A549 (cell line): ENCODE measurements around the gene MAML2.

ENCODE experiments used
- PHF8 ChIP-seq: fragments of 200-600 bp; sonication (generic); IDR thresholded peaks from 2 replicates; pipeline ENCODE4 v1.6.1; 2016; ENCODE audit warnings: low read depth, mild to moderate bottlenecking, antibody characterized with exemption, moderate library complexity, borderline replicate concordance
- RAD21 ChIP-seq, 2 experiments: fragments of >200 bp in 1 of 2; sonication (Bioruptor Twin) in 1 of 2; formaldehyde crosslinking in 1 of 2; IDR thresholded peaks in 1 of 2; conservative IDR thresholded peaks in 1 of 2; 2 replicates in 1 of 2; 3 replicates in 1 of 2; pipeline ENCODE4 v1.6.1; 2012 to 2018; ENCODE audit warnings: inconsistent platforms in 1 of 2
- SREBF2 ChIP-seq: fragments of 450-650 bp; IDR thresholded peaks from 2 replicates; pipeline ENCODE4 v1.6.1; 2014; ENCODE audit warnings: mild to moderate bottlenecking, moderate library complexity
- ZC3H11A ChIP-seq: fragments of 450-650 bp; IDR thresholded peaks from 2 replicates; pipeline ENCODE4 v1.6.1; 2014; ENCODE audit warnings: antibody characterized with exemption, mild to moderate bottlenecking
- TF ChIP-seq, protein P1 (sequence below): fragments of >200 bp; sonication (Bioruptor Twin); formaldehyde crosslinking; IDR thresholded peaks from 3 replicates; pipeline ENCODE4 v1.5.1; 2016
- TF ChIP-seq, protein P2 (sequence below): fragments of >200 bp; sonication (Bioruptor Twin); formaldehyde crosslinking; IDR thresholded peaks from 3 replicates; pipeline ENCODE4 v1.6.1; 2016

DNA sequence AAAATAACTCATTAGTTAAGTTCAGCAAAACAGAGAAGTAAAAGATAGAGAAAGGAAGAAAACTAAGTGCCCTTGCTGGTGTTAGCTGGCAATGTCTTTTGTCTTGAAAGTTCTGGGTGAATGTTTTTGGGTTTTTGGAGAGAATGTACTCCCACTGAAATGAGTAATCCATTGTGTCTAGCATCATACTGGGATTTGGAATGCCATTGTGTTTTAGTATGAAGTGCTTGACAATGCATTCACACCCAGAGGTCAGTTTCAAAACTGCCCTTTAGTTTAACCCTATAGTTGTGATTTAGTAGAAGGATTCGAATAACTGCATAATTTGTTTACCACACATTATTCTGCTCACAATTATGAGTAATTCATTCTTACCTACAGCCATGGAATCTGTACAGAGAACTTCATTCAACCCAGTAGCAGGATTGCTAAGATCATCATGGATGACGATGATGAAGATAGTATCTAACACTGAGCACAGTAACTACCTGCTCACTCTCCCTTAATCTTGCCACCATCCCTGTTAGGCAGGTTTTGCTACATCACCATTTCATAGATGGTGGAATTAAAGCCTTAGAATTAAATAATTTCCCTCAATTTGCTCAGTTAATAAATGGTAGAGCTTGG is 33.9 kb downstream of the MAML2 start:
- no peak for TF ChIP-seq SREBF2
- TF ChIP-seq ZC3H11A = no peak
- no peak for TF ChIP-seq PHF8
- TF ChIP-seq, protein P1, sequence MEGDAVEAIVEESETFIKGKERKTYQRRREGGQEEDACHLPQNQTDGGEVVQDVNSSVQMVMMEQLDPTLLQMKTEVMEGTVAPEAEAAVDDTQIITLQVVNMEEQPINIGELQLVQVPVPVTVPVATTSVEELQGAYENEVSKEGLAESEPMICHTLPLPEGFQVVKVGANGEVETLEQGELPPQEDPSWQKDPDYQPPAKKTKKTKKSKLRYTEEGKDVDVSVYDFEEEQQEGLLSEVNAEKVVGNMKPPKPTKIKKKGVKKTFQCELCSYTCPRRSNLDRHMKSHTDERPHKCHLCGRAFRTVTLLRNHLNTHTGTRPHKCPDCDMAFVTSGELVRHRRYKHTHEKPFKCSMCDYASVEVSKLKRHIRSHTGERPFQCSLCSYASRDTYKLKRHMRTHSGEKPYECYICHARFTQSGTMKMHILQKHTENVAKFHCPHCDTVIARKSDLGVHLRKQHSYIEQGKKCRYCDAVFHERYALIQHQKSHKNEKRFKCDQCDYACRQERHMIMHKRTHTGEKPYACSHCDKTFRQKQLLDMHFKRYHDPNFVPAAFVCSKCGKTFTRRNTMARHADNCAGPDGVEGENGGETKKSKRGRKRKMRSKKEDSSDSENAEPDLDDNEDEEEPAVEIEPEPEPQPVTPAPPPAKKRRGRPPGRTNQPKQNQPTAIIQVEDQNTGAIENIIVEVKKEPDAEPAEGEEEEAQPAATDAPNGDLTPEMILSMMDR = no peak
- TF ChIP-seq, protein P2, sequence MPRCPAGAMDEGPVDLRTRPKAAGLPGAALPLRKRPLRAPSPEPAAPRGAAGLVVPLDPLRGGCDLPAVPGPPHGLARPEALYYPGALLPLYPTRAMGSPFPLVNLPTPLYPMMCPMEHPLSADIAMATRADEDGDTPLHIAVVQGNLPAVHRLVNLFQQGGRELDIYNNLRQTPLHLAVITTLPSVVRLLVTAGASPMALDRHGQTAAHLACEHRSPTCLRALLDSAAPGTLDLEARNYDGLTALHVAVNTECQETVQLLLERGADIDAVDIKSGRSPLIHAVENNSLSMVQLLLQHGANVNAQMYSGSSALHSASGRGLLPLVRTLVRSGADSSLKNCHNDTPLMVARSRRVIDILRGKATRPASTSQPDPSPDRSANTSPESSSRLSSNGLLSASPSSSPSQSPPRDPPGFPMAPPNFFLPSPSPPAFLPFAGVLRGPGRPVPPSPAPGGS = no peak
- no peak for TF ChIP-seq RAD21 (conservative IDR thresholded peaks at IDR 0.05 in 1 of 2, IDR thresholded peaks at IDR 0.05 in 1 of 2)
